Naive thymus-derived CD4-positive, alpha-beta T cell (primary cell): ENCODE results near the gene BRSK1. TPM values are rescaled to one million over a fixed set of nuclear protein-coding genes. Genes with fewer than 3 reads are reported as not detected.
A peak's percentile ranks its signal among the peaks of the same experiment; 100 is the strongest.

ENCODE experiments used
- ATAC-seq: fragments of 150-1000 bp; cut with Tn5 transposase; 2 replicates; pipeline ENCODE4 v1.10.0; 2021; ENCODE audit warnings: mild to moderate bottlenecking, moderate library complexity
- CTCF ChIA-PET: fragments of 350-600 bp; sonication (Branson Sonifier 250); formaldehyde crosslinking; loops from one replicate; lab custom pipeline; 2021; ENCODE audit warnings: antibody characterized with exemption; lab: Charles Lee
- POLR2A ChIA-PET: fragments of 350-600 bp; sonication (Branson Sonifier 250); formaldehyde crosslinking; loops from one replicate; lab custom pipeline; 2021; ENCODE audit warnings: antibody characterized with exemption, inconsistent platforms; lab: Charles Lee
- DNase-seq, 9 donors: peaks; one replicate each; pipeline versions ENCODE4 v3.0.0 to v3.0.0-alpha.2; 2020 to 2022; ENCODE audit warnings: mixed read lengths in 1 of 9
- H3K27ac ChIP-seq: one replicate; pipeline ENCODE4 v1.7.0; 2013; ENCODE audit warnings: mild to moderate bottlenecking, low read depth, low read length, moderate library complexity
- H3K27me3 ChIP-seq, 2 donors: one replicate each; pipeline ENCODE4 v1.7.0; 2013; ENCODE audit warnings: low read length in 2 of 2, mild to moderate bottlenecking in 2 of 2, moderate library complexity in 2 of 2; ENCODE audit not compliant: control insufficient read depth in 2 of 2, insufficient read depth in 2 of 2
- H3K36me3 ChIP-seq, 3 experiments: 1 replicate in 2 of 3; 2 replicates in 1 of 3; pipeline ENCODE4 v1.7.0; 2013; ENCODE audit warnings: low read length in 3 of 3, mild to moderate bottlenecking in 3 of 3, moderate library complexity in 1 of 3; ENCODE audit not compliant: insufficient read depth in 3 of 3, control insufficient read depth in 2 of 3
- H3K4me1 ChIP-seq, 2 donors: one replicate each; pipeline ENCODE4 v1.7.0; 2013; ENCODE audit warnings: low read length in 2 of 2, mild to moderate bottlenecking in 2 of 2, moderate library complexity in 1 of 2; ENCODE audit not compliant: control insufficient read depth in 2 of 2, insufficient read depth in 2 of 2
- H3K4me3 ChIP-seq: 2 replicates; pipeline ENCODE4 v1.7.0; 2013; ENCODE audit warnings: mild to moderate bottlenecking, low read length
- H3K9me3 ChIP-seq, 3 experiments: 1 replicate in 2 of 3; 2 replicates in 1 of 3; pipeline ENCODE4 v1.7.0; 2013; ENCODE audit warnings: low read length in 3 of 3; ENCODE audit not compliant: control insufficient read depth in 2 of 3
- H3K27ac Mint-ChIP-seq, 9 donors: one replicate each; pipeline ENCODE4 v1.8.0; 2020 to 2022; ENCODE audit warnings: mixed read lengths in 9 of 9, mild to moderate bottlenecking in 8 of 9, moderate library complexity in 5 of 9, inconsistent platforms in 2 of 9
- H3K27me3 Mint-ChIP-seq, 5 donors: one replicate each; pipeline ENCODE4 v1.8.0; 2021 to 2022; ENCODE audit warnings: mixed read lengths in 5 of 5, mild to moderate bottlenecking in 1 of 5
- H3K36me3 Mint-ChIP-seq, 5 donors: one replicate each; pipeline ENCODE4 v1.8.0; 2020 to 2022; ENCODE audit warnings: mixed read lengths in 5 of 5, mild to moderate bottlenecking in 3 of 5, inconsistent platforms in 1 of 5
- H3K4me1 Mint-ChIP-seq, 7 donors: one replicate each; pipeline ENCODE4 v1.8.0; 2020 to 2022; ENCODE audit warnings: mixed read lengths in 7 of 7, mild to moderate bottlenecking in 3 of 7, inconsistent platforms in 1 of 7
- H3K4me3 Mint-ChIP-seq, 10 donors: one replicate each; pipeline ENCODE4 v1.8.0; 2020 to 2022; ENCODE audit warnings: mild to moderate bottlenecking in 10 of 10, mixed read lengths in 10 of 10, moderate library complexity in 6 of 10, inconsistent platforms in 2 of 10
- H3K9me3 Mint-ChIP-seq, 11 donors: one replicate each; pipeline ENCODE4 v1.8.0; 2020 to 2022; ENCODE audit warnings: mixed read lengths in 11 of 11, mild to moderate bottlenecking in 4 of 11, inconsistent platforms in 1 of 11, moderate library complexity in 1 of 11
- intact Hi-C, 2 donors: fragments of 100-400 bp; cut with micrococcal nuclease; formaldehyde crosslinking; loops; one replicate each; pipeline ENCODE4 v1.15.1; 2023
- polyA plus RNA-seq, 2 donors: library from polyadenylated mRNA; unstranded; fragments of 300-500 nt; fragmentation: Illumina TruSeq; gene quantifications; one replicate each; pipeline ENCODE4 v1.2.3, GENCODE V29; 2021
- total RNA-seq, 6 experiments: library from RNA in 5 of 6; stranded (reverse) in 5 of 6; gene quantifications; 1 replicate in 5 of 6; 2 replicates in 1 of 6; pipeline ENCODE4 v1.2.3 and lab custom pipeline; 2021 to 2026

Gene BRSK1
- total and polyA plus RNA-seq, 7 experiments from 2014 or later: 0.41 to 6.3 (median 3.4) TPM; not detected in 2

DNA sequence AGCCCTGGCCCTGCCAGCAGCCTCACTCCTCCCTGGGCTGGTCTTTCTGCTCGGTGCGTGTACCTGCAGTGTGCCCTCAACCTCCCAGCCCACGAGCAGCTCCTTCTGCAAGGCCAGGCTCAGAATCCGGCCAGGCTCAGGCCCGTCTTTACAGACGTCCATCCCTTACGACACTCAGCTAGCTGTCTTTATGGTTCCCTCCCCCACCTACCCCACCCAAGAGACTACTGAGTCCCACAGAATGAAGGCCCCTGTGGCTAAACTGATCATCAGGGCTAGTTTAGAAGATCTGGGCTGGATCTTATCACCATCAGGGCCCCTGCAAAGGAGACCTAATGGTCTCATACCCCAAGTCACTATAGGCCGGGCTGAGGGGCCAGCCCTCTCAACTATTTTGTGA, 30.6 kb downstream of the BRSK1 start:
- no peaks in the 10 kb centered on the region for H3K27me3 Mint-ChIP-seq
- Histone ChIP-seq H3K36me3 (no peaks in the 10 kb centered on the region), H3K27ac (no peak overlapping the region), H3K27me3 (no peaks in the 10 kb centered on the region), H3K9me3 (no peaks in the 10 kb centered on the region), H3K4me1 (no peaks in the 10 kb centered on the region), H3K4me3 (no peak overlapping the region)
- intact Hi-C loops: no loop called here
- DNase-seq (no peak), ATAC-seq (no peak)
- peaks cover 0 to 2% (median 0%) of the 10 kb centered on the region in 7 donors for H3K4me1 Mint-ChIP-seq
- H3K36me3 Mint-ChIP-seq: no peaks in the 10 kb centered on the region
- H3K9me3 Mint-ChIP-seq: no peaks in the 10 kb centered on the region
- no peak overlapping the region for H3K27ac Mint-ChIP-seq
- ChIA-PET POLR2A (no interaction called here), CTCF (no interaction called here)
- no peak overlapping the region for H3K4me3 Mint-ChIP-seq

DNA sequence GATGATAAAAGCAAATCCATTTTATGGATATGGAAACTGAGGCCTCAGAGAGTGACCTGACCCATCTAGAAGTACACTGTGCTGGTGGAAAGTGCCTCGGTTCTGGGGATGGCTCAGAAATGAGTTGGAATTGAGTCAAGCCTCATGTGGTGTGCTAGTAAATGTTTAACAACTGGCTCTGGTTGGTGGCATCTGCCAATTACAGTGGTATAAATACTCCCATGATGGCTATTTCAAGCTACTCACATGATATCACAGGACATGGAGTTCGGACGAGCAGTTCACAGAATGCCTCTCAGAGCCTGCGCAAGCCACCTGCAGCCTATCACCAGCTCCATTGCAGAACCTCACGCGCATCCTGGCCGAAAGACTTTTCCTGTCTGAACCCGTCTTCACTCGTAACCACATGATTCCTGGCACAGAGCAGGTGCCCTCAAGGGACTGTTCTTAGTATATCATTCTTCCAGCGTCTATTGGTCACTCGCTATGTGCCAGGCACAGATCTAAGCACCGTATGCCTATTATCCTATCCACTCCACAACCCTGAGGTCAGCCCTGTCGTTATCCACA, 32.2 kb downstream of the BRSK1 start:
- ChIA-PET POLR2A (no interaction called here), CTCF (no interaction called here)
- H3K4me1 ChIP-seq: no peaks in the 10 kb centered on the region
- DNase-seq (no peak), ATAC-seq (no peak)
- H3K27ac ChIP-seq: no peak overlapping the region
- Mint-ChIP-seq H3K36me3 (no peaks in the 10 kb centered on the region), H3K4me1 (peaks cover 0 to 2% (median 0%) of the 10 kb centered on the region in 7 donors), H3K9me3 (no peaks in the 10 kb centered on the region), H3K4me3 (no peak overlapping the region), H3K27ac (no peak overlapping the region), H3K27me3 (no peaks in the 10 kb centered on the region)
- intact Hi-C loops: no loop called here
- H3K27me3 ChIP-seq: no peaks in the 10 kb centered on the region
- H3K9me3 ChIP-seq: no peaks in the 10 kb centered on the region
- H3K36me3 ChIP-seq: no peaks in the 10 kb centered on the region
- no peak overlapping the region for H3K4me3 ChIP-seq

DNA sequence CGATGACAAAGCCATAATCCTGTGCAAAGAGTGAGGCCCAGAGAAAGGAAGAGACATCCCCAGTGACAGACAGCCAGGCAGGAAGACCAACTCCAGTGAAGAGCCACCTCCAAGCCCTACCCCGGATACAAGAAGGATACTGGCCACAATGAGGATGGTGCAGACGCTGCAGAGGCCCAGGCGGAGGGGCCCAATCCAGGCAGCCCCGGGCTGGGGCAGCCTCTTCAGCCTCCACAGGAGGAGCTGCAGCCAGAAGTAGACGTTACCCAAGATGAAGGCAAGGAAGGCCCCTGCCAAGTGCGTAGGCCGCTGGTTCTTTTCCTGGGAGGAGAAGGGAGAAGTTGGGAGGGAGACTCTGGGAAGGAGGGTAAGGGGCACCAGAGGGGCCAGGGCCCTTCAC, 32.8 kb downstream of the BRSK1 start:
- no peak for DNase-seq
- Mint-ChIP-seq H3K27me3 (peaks cover 0 to under 1% (median 0%) of the 10 kb centered on the region in 5 donors), H3K4me3 (no peak overlapping the region), H3K4me1 (peaks cover 0 to 3% (median 0%) of the 10 kb centered on the region in 7 donors), H3K27ac (no peak overlapping the region), H3K36me3 (no peaks in the 10 kb centered on the region), H3K9me3 (no peaks in the 10 kb centered on the region)
- no peaks in the 10 kb centered on the region for H3K9me3 ChIP-seq
- no peaks in the 10 kb centered on the region for H3K27me3 ChIP-seq
- H3K4me1 ChIP-seq: no peaks in the 10 kb centered on the region
- H3K4me3 ChIP-seq: no peak overlapping the region
- ChIA-PET CTCF (no interaction called here), POLR2A (no interaction called here)
- no peaks in the 10 kb centered on the region for H3K36me3 ChIP-seq
- no peak for ATAC-seq
- no peak overlapping the region for H3K27ac ChIP-seq
- intact Hi-C loops: no loop called here

DNA sequence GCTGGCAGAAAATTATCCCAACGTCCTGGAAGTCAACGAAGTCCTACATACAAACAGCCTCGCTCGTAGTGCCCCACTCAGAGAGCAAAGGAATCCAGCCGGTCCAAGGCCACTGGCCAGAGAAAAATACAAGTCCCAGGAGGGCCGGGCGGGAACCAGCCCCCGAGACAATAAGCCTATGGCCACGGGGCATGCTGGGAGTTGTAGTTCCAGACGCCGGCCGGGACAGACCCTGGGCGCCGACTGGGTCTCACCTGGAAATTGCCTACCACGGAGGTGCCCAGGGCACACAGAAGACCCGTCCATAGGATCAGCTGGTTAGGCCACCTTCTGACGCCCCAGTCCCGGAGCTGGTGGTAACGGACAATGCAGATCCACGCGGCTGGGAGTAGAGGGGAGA, 36.0 kb downstream of the BRSK1 start:
- no peak for ATAC-seq
- H3K27me3 ChIP-seq: no peaks in the 10 kb centered on the region
- H3K27ac Mint-ChIP-seq: no peak overlapping the region
- no peak for DNase-seq
- H3K4me3 ChIP-seq: no peak overlapping the region
- H3K36me3 ChIP-seq: no peaks in the 10 kb centered on the region
- intact Hi-C loops: no loop called here
- H3K27ac ChIP-seq: no peak overlapping the region
- no peaks in the 10 kb centered on the region for H3K36me3 Mint-ChIP-seq
- no peak overlapping the region for H3K4me3 Mint-ChIP-seq
- ChIA-PET POLR2A (no interaction called here), CTCF (interaction anchor here (0.5 kb wide), 1 partner anchor 1516 kb away, joined by 3 read pairs; no protein-coding TSS in a partner anchor)
- H3K4me1 ChIP-seq: no peaks in the 10 kb centered on the region
- no peaks in the 10 kb centered on the region for H3K9me3 ChIP-seq
- peaks cover 0 to 13% (median 0%) of the 10 kb centered on the region in 5 donors for H3K27me3 Mint-ChIP-seq
- H3K4me1 Mint-ChIP-seq: peaks cover 0 to 8% (median 0%) of the 10 kb centered on the region in 7 donors
- H3K9me3 Mint-ChIP-seq: no peaks in the 10 kb centered on the region

DNA sequence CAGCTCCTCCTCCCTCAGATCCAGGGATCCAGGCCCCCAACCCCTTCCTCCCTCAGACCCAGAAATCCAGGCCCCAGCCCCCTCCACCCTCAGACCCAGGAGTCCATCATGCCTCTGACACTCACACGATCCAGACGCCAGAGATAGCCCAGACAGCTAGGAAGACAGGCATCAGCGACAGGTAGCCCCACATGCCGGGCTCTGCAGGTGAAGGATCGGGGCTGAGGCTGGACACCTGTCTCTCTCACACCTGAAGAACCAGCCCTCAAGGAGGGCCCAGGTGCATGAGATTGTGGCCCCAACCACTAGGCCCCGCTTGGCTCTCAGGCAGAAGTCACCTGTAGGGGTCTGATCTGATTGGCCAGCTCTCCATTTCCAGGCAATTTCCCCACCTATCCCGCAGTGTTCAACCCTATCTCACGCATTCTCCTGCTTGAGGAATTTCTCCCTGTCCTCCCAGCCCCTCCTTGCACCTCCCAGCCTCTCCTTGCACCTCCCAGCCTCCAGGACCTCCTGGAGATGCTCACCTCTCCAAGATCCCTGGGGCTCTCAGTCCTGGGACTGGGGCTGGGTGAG, 37.1 kb downstream of the BRSK1 start:
- H3K27me3 Mint-ChIP-seq: peaks cover 0 to 13% (median 0%) of the 10 kb centered on the region in 5 donors
- H3K27ac ChIP-seq: no peak overlapping the region
- intact Hi-C loops: no loop called here
- H3K36me3 ChIP-seq: no peaks in the 10 kb centered on the region
- H3K27ac Mint-ChIP-seq: no peak overlapping the region
- no peaks in the 10 kb centered on the region for H3K4me1 ChIP-seq
- H3K4me1 Mint-ChIP-seq: peaks cover 0 to 12% (median 0%) of the 10 kb centered on the region in 7 donors
- CTCF ChIA-PET: no interaction called here
- no peaks in the 10 kb centered on the region for H3K9me3 Mint-ChIP-seq
- no peak overlapping the region for H3K4me3 Mint-ChIP-seq
- ATAC-seq (no peak), DNase-seq (no peak)
- H3K27me3 ChIP-seq: no peaks in the 10 kb centered on the region
- POLR2A ChIA-PET: interaction anchor here (0.6 to 0.8 kb wide), 3 partner anchors 16 to 275 kb away, joined by 3 to 4 read pairs (median 4); no protein-coding TSS in a partner anchor
- H3K4me3 ChIP-seq: no peak overlapping the region
- H3K36me3 Mint-ChIP-seq: no peaks in the 10 kb centered on the region
- H3K9me3 ChIP-seq: no peaks in the 10 kb centered on the region

DNA sequence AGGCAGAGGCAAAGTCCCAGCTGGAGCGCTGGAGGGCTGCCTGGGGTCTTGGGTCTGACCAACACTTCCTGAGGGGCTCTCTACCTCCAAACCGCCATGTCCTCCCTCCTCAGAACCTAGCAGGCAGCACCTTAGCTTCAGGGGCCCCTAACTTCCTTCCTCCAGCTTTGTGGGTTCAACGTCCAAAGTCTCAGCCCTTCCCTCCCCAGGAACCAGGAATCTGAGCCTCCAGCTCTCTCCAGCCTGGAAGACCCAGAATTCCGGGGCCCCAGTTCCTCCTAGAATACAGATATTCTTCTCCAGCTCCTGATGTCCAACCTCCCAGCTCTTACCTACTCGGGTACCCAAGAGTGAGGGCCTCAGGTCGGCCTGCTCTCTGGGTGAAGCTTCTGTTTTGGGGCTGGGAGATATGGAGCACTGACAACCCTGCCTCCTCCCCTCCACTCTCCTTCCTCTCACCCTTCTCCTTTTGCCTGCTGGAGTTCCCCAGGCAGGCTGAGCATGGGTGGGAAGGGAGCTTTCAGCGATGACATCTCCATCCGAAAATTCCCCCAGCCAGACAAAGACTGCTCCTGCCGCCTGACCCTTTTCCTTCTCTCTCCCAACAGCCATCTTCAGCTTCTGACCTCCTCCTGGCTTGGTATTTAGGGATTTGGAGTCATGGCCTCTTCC, 37.8 kb downstream of the BRSK1 start:
- intact Hi-C loops: no loop called here
- H3K36me3 Mint-ChIP-seq: no peaks in the 10 kb centered on the region
- H3K27ac ChIP-seq: no peak overlapping the region
- H3K4me3 ChIP-seq: no peak overlapping the region
- no peak overlapping the region for H3K4me3 Mint-ChIP-seq
- H3K9me3 Mint-ChIP-seq: no peaks in the 10 kb centered on the region
- ChIA-PET CTCF (no interaction called here), POLR2A (interaction anchor here (0.6 to 0.8 kb wide), 3 partner anchors 15 to 276 kb away, joined by 3 to 4 read pairs (median 4); no protein-coding TSS in a partner anchor)
- peaks cover 0 to 13% (median 0%) of the 10 kb centered on the region in 5 donors for H3K27me3 Mint-ChIP-seq
- no peak for ATAC-seq
- H3K36me3 ChIP-seq: no peaks in the 10 kb centered on the region
- no peaks in the 10 kb centered on the region for H3K9me3 ChIP-seq
- no peaks in the 10 kb centered on the region for H3K4me1 ChIP-seq
- peaks cover 0 to 12% (median 0%) of the 10 kb centered on the region in 7 donors for H3K4me1 Mint-ChIP-seq
- peak overlapping the region in 1 of 9 donors; percentile 20 for H3K27ac Mint-ChIP-seq
- DNase-seq: no peak
- no peaks in the 10 kb centered on the region for H3K27me3 ChIP-seq
